Spinal cord (tissue), 10 donors: ENCODE results near the gene FOXN3. TPM values are rescaled to one million over a fixed set of nuclear protein-coding genes. Genes with fewer than 3 reads are reported as not detected.

Source experiments
- DNase-seq, 6 donors: peaks; one replicate each; pipeline versions ENCODE4 v3.0.0 to v3.0.0-alpha.2; 2013 to 2015; ENCODE audit warnings: low spot score in 6 of 6, low read depth in 4 of 6
- H3K27ac ChIP-seq: one replicate; pipeline ENCODE4 v1.5.1; 2013; ENCODE audit warnings: low read depth, low read length, control low read depth
- H3K27me3 ChIP-seq: one replicate; pipeline ENCODE4 v1.6.1; 2013; ENCODE audit warnings: low read length; ENCODE audit not compliant: control insufficient read depth, insufficient read depth
- H3K36me3 ChIP-seq: one replicate; pipeline ENCODE4 v1.6.1; 2013; ENCODE audit warnings: low read length; ENCODE audit not compliant: control insufficient read depth, insufficient read depth
- H3K4me1 ChIP-seq: one replicate; pipeline ENCODE4 v1.6.1; 2013; ENCODE audit warnings: low read length; ENCODE audit not compliant: control insufficient read depth, insufficient read depth
- H3K4me3 ChIP-seq: one replicate; pipeline ENCODE4 v1.5.1; 2013; ENCODE audit warnings: low read depth, low read length, control low read depth
- H3K9me3 ChIP-seq: one replicate; pipeline ENCODE4 v1.6.1; 2013; ENCODE audit warnings: low read length; ENCODE audit not compliant: control insufficient read depth, insufficient read depth
- WGBS: methylation state at CpG from one replicate; pipeline ENCODE4 v1.1.5; 2013; ENCODE audit warnings: missing lambda C conversion rate; ENCODE audit not compliant: insufficient coverage; 5-methylcytosine and 5-hydroxymethylcytosine counted together
- polyA plus RNA-seq, 2 donors: library from polyadenylated mRNA; unstranded; fragments of 120-200 nt; gene quantifications; one replicate each; pipeline ENCODE4 v1.2.1, GENCODE V29; 2013; ENCODE audit not compliant: insufficient read length in 2 of 2
- total RNA-seq, 2 donors: library from RNA; depleted of rRNA in 1 of 2; stranded (reverse); fragments of 120-200 nt in 1 of 2; fragments of >200 nt in 1 of 2; gene quantifications; one replicate each; pipeline versions ENCODE4 v1.2.3 to v1.2.4, GENCODE V29; 2013 to 2014
- donor health status: healthy.

FOXN3 gene
- total and polyA plus RNA-seq, 4 donors = 37.8 to 56.8 (median 46.8) TPM

DNA sequence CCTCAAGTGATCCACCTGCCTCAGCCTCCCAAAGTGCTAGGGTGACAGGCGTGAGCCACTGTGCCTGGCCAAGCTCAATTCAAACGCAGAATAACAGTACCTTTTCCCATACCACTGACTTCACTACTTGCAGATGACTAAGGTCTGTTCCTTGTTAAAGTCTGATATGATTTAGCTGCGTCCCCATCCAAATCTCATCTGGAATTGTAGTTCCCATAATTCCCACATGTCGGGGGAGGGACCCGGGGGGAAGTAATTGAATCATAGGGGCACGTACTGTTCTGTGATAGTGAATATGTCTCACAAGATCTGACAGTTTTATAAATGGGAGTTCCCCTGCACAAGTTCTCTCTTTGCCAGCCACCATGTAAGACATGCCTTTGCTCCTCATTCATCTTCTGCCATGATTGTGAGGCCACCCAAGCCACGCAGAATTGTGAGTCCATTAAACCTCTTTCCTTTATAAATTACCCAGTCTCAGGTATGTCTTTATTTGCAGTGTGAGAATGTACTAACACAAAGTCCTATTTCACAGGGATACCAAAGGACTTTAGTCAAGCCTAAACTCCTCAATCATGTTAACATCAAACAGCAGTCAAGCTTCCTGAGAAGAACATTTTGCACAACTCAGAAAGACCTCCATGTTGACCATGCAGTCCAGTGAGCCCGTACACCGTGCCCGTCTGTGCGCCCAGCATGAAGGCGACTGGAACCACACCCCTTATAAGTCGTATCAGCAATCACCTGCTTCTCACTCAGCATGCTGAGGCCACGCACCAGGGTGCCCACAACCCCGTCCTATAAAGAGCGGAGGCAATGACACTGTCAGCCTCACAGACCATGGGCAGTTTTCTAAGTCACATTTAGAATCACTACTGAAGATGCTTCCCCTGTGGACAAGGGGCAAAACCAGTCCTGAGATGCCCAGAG is 36.9 kb downstream of the FOXN3 start:
- no peak for DNase-seq
- Histone ChIP-seq H3K9me3 (peaks cover 3% of the 10 kb centered on the region), H3K36me3 (peaks cover 2% of the 10 kb centered on the region), H3K4me1 (peaks cover 5% of the 10 kb centered on the region), H3K27me3 (no peaks in the 10 kb centered on the region), H3K27ac (no peak overlapping the region), H3K4me3 (no peak overlapping the region)
- WGBS = 92% methylated on average over 10 of the region's 16 CpGs

DNA sequence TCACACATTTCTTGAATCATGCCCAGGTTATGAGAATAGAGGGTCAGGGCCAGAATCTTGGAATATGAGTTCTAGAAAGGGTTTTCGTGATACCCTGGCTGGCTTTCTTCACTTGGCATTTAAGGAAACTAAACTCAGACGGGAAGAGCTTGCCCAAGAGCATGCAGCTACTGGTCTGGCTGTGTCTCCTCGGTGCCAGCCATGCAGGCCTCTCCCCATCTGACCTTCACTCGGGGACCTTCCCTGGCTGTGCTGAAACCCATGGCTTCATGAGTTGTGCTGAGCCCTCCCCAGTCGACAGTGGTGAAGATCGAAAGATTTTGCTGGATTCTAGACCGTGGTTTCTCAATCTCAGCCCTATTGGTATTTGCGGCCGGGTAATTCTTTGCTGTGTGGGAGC is 38.0 kb downstream of the FOXN3 start:
- peaks cover 2% of the 10 kb centered on the region for H3K36me3 ChIP-seq
- H3K4me1 ChIP-seq = peaks cover 5% of the 10 kb centered on the region
- H3K27ac ChIP-seq = no peak overlapping the region
- H3K9me3 ChIP-seq = peaks cover 3% of the 10 kb centered on the region
- H3K27me3 ChIP-seq = no peaks in the 10 kb centered on the region
- no peak overlapping the region for H3K4me3 ChIP-seq
- 96% methylated on average over 7 of the region's 9 CpGs for WGBS
- DNase-seq = no peak

DNA sequence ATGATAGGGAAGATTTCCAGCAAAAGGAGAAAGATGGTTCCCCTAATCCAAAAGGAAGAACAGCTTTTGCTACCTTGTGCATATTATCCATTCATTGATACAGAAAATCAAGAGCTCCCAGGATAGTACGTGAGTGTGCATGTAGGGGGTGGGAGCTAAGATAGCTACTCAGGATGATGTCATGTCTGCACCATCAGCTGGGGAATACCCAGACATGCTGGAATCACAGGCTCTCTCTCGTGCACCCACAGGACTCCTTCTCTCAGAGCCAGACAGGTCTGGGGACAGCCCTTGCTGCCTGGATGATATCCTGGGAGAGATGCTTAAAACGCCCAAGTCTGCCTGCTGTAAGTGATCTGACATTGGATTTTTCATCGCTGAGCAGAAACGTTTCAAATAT is 38.9 kb downstream of the FOXN3 start:
- H3K4me1 ChIP-seq = no peaks in the 10 kb centered on the region
- H3K4me3 ChIP-seq = no peak overlapping the region
- peaks cover 3% of the 10 kb centered on the region for H3K9me3 ChIP-seq
- H3K27me3 ChIP-seq = no peaks in the 10 kb centered on the region
- no CpG with 5 or more reads among the region's 5 CpGs for WGBS
- peaks cover 2% of the 10 kb centered on the region for H3K36me3 ChIP-seq
- DNase-seq = no peak
- H3K27ac ChIP-seq = no peak overlapping the region

DNA sequence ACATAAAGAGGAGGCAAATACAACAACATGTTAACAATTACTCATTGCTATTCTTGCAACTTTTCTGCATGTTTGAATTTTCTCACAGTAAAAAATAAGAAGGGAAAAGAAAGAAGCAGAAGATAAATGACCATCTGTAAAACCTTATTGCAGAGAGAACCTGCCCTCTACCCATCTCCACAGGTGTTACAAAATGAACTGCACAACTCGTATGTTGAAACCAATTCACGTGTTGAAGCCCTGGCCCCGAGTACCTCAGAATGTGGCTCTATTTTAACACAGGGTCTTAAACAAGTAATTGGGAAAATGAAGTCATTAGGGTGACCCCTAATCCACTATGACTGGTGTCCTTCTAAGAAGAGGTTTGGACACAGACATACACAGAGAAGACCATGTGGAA is 39.5 kb downstream of the FOXN3 start:
- WGBS = 100% methylated on average over 3 of the region's 3 CpGs
- peaks cover 3% of the 10 kb centered on the region for H3K9me3 ChIP-seq
- H3K4me1 ChIP-seq = no peaks in the 10 kb centered on the region
- H3K27me3 ChIP-seq = no peaks in the 10 kb centered on the region
- H3K36me3 ChIP-seq = peaks cover 2% of the 10 kb centered on the region
- no peak overlapping the region for H3K27ac ChIP-seq
- no peak overlapping the region for H3K4me3 ChIP-seq
- DNase-seq = no peak

DNA sequence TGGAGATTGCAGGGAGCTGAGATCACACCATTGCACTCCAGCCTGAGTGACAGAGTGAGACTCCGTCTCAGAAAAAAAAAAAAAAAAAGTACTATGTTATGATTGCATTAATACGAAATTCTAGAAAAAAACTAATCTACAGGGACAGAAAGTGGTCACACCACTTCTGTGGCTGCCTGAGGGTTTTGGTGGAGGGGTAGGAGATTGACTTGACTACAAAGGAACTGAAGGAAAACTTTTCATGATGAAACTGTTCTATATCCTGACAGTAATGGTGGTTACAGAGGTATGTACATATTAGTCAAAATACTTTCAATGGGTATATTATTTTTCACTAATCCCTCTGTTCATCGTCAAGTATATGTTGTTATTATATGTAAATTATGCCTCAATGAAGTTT is 42.1 kb downstream of the FOXN3 start:
- no peaks in the 10 kb centered on the region for H3K27me3 ChIP-seq
- no peak for DNase-seq
- no peaks in the 10 kb centered on the region for H3K36me3 ChIP-seq
- no peak overlapping the region for H3K27ac ChIP-seq
- no peak overlapping the region for H3K4me3 ChIP-seq
- peaks cover 14% of the 10 kb centered on the region for H3K4me1 ChIP-seq
- peaks cover under 1% of the 10 kb centered on the region for H3K9me3 ChIP-seq
- no CpG with 5 or more reads among the region's 3 CpGs for WGBS

DNA sequence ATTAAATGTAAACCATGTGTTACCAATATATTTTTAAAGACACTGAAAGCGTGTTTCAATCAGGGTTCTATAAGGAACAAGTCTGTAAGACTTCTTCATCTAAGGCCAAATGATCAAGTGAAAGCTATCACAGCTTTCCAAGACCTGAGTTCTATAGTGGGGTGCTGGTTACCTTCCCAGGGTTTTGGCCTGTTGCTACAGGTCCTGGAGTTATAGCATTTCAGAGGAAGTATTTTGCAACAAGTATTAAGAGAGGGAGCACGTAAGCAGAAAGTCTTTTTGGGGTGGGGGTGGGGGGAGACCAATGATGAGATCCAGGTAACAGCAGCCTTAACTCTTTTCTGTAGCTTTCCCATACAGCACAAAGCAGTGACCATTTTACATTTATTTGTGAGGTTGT is 43.8 kb downstream of the FOXN3 start:
- H3K27me3 ChIP-seq = no peaks in the 10 kb centered on the region
- H3K36me3 ChIP-seq = no peaks in the 10 kb centered on the region
- H3K4me3 ChIP-seq = no peak overlapping the region
- DNase-seq = no peak
- peaks cover 22% of the 10 kb centered on the region for H3K4me1 ChIP-seq
- no peaks in the 10 kb centered on the region for H3K9me3 ChIP-seq
- H3K27ac ChIP-seq = no peak overlapping the region
- WGBS = 80% methylated on average over 1 of the region's 2 CpGs

DNA sequence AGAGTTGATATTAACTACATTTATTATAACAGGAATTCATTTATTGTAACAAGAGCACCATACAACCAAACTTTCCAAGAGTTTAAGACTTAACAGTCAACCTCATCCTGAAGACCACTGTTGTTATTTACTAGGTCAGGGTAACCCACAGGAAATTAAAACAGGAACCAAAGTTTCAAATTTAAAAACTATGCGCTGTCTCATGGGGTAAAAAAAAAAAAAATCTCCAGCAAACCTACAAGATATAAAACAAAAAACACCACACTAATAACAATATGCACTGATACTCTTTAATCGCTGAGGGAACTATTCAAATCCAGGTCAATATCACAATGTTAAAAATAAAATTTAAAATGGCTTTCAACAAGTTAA is 44.5 kb downstream of the FOXN3 start:
- H3K4me1 ChIP-seq = peaks cover 27% of the 10 kb centered on the region
- H3K27me3 ChIP-seq = no peaks in the 10 kb centered on the region
- DNase-seq = no peak
- no peak overlapping the region for H3K4me3 ChIP-seq
- 100% methylated on average over 1 of the region's 2 CpGs for WGBS
- no peak overlapping the region for H3K27ac ChIP-seq
- H3K9me3 ChIP-seq = no peaks in the 10 kb centered on the region
- no peaks in the 10 kb centered on the region for H3K36me3 ChIP-seq

DNA sequence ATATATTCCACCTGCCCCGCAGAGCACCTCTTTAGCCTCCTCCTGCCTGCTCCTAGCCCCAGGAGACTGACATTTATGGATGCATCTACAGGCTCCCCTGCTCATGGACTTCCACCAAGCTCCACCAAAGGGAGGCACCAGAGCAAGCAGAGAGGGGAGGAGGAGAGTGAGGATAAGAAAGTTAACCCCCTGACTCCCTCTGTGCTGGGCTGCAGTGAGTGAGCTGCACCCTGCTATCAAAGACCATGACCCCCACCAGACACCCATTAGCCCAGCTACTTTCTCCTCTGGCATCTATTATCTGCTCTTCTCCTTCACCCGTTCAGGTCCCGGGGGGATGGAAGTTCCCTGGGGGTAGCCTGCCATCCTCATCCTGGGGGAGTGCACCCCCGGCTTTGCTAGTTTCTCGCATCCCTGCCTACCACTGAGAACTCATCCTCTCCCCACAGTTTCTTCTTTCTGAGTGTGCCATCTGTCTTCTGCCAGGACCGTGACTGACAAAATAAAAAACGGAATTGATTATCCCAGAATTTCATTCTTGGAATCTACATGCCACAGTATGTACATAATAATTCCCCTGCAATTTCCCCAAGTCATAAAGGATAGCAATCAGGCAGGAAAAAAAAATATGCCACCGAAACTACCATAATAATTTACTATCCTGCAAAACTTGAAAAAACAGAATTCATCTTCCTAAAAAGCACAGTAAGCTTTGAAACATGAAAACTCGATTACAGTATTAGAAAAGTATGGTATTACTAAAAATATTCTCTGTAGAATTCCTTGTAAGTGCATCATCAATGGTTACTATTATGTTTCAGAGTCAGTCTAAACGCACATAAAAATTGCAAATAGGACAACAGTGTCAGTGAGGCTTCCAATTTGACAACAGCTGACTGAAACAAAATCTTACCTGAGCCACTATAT is 45.2 kb downstream of the FOXN3 start:
- H3K36me3 ChIP-seq = no peaks in the 10 kb centered on the region
- no peak for DNase-seq
- H3K27ac ChIP-seq = no peak overlapping the region
- H3K9me3 ChIP-seq = no peaks in the 10 kb centered on the region
- no peak overlapping the region for H3K4me3 ChIP-seq
- no peaks in the 10 kb centered on the region for H3K27me3 ChIP-seq
- 41% methylated on average over 5 of the region's 10 CpGs for WGBS
- peaks cover 33% of the 10 kb centered on the region for H3K4me1 ChIP-seq

DNA sequence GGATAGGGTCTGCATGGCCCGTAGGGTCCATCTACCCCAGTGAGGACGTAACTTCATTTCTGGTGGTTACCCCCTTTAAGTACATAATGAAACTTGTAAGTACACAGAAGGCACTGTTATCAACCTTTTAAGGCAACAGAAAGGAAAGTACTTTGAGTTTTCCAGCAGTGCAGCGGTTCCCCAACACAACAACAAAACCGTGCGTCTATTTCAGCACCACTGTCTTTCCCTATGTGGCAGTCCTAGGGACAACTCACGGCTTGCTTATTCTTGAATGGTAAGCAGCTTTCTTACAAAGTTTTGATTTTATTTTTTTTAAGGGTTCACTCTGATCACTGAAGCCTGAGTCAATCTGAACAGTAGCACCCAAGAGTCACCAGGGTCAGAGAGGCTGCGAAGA is 46.3 kb downstream of the FOXN3 start:
- no peak overlapping the region for H3K4me3 ChIP-seq
- H3K4me1 ChIP-seq = peaks cover 33% of the 10 kb centered on the region
- H3K9me3 ChIP-seq = no peaks in the 10 kb centered on the region
- DNase-seq = no peak
- no peaks in the 10 kb centered on the region for H3K36me3 ChIP-seq
- peak overlapping the region; percentile 53 for H3K27ac ChIP-seq
- H3K27me3 ChIP-seq = no peaks in the 10 kb centered on the region
- WGBS = 75% methylated on average over 2 of the region's 7 CpGs
